Non-pigmented ciliary epithelial cell (primary cell): ENCODE measurements around the gene NAALADL1.
"Not testable (repeated sequence)": the region's sequence is repeated elsewhere in the genome, so short reads cannot be mapped to it uniquely, and the experiment has no call there.

Source experiments
- DNase-seq: peaks from one replicate; pipeline ENCODE4 v3.0.0-alpha.2; 2010; ENCODE audit warnings: low read depth

NAALADL1 gene

DNA sequence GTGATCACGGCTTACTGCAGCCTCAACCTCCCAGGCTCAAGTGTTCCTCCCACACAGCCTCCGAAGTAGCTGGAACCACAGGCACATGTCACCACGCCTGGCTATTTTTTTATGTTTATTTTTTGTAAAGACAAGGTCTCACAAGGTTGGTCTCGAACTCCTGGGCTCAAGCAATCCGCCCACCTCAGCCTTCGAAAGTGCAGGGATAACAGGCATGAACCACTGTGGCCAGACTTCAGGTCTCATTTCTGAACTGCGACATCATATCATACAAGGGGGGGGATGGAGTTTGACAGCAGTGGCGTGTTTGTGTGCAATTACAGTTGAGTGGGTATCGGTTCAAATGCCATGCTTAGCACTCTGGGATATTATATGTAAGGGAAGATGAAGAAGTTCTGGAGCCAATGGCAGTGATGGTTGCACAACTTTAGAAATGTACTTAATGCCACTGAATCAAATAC, 6.9 kb downstream of the NAALADL1 start:
- DNase-seq: no peak

DNA sequence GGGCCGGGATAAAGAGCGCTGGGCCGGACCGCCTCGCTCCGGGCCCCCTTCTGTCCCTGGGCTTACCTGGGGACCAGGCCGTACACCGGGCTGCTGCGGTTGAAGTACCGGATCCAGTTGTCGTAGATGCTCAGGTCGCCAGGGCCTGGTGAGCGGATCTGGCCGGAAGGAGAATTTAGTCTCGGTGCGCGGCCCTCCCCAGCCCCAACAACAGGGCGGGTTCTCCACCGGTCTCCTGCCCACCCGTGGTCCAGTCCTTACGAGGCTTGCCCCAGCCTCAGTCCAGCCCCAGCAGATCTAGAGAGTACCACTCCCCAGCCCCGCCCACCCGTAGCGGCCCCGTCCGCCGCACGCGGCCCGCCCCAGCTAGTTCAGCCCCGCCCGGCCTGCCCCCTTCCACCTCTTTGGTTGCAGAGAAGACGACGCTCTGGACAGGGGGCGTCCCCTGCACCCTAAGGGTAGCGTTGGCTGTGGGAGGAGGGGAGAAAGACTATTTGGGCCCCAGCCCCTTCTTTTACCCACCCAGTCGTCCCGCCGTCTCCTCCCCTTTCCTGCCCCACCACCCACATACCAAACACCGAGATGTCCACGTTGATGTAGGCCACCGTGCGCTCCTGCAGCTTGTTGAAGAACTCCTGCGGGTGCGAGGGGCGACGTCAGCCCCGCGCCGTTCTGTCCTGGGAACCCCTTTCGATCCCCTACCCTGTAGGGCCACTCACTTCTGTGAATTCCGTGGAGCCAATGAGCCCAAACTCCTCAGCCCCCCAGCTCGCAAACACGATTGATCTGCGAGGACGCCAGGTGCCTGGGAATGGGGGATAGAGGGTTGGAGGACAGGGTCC, 10.6 kb downstream of the NAALADL1 start:
- DNase-seq: no peak

DNA sequence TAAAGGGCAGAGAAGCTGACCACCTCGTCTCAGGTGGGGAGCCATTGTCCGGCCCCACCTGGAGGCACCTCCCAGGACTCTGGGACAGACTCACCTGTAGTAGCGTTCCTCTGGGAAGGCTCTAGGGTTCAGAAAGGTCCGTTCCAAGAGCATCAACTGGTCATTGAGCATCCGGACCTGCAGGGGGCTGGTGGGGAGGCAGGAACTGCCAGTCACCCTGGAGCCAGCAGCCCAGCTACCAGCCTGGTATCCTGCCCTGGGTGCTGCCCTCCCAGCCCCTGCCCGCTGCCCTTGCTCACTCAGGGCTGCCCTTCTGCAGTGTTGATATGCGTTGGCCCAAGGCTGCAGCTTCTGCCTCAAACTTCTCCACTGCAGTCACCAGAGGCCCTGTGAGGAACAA, 12.6 kb downstream of the NAALADL1 start:
- DNase-seq: no peak

DNA sequence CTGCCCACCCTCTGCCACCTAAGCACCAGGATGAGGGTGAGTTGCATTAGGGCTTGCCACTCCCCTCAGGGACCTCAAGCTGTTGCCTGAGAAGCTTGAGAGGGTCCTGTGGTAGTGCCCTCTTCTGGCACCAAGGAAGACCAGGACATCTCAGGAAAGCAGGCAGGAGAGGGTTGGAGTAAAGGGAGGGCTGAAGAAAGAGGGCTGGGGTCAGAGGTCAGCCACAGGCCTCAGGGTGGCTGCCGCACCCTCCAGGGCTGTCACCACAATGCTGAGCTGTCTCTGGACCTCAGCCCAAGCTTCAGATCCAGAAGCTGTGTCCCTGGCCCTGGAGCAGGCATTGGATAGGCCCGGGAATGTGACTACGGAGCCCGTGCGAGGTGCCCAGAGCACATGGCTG, 13.3 kb downstream of the NAALADL1 start:
- DNase-seq: no peak

DNA sequence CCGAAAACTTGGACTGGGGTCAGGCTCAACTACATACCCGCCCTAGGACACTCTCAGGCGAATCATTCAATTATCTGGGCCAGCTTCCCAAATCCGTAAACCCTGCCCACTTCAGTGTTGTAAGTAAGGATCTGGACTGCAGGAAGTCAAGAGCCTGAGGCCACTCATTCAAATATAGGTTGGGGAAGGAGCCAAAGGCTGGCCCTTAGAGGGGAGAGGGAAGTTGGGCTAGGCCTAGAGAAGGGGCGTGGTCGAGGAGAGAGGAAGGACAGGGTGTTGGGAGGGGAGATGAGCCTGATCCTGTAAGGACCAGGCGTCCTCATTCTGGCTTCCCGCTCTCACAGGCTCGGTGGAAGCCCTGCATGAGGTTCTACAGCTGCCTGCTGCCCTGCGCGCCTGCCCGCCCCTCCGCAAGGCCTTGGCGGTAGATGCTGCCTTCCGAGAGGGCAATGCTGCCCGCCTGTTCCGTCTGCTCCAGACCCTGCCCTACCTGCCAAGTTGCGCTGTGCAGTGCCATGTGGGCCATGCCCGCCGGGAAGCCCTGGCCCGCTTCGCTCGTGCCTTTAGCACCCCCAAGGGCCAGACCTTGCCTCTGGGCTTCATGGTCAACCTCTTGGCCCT, 14.4 kb downstream of the NAALADL1 start:
- DNase-seq: no peak

DNA sequence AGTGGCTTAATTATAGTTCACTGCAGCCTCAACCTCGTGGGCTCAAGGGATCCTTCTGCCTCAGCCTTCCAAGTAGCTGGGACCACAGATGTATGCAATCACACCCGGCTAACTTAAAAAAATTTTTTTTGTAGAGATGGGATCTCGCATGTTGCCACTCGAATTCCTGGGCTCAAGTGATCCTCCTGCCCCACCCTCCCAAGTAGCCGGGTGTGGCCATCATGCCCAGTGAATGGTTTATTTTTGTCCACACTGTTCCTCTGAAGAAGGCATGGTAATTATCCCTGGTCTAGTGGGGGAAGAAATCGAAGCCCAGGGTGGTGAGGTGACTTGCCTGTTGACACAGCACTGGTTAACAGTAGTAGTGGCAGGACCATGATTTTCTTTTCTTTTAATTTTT, 15.5 kb downstream of the NAALADL1 start:
- no peak for DNase-seq

DNA sequence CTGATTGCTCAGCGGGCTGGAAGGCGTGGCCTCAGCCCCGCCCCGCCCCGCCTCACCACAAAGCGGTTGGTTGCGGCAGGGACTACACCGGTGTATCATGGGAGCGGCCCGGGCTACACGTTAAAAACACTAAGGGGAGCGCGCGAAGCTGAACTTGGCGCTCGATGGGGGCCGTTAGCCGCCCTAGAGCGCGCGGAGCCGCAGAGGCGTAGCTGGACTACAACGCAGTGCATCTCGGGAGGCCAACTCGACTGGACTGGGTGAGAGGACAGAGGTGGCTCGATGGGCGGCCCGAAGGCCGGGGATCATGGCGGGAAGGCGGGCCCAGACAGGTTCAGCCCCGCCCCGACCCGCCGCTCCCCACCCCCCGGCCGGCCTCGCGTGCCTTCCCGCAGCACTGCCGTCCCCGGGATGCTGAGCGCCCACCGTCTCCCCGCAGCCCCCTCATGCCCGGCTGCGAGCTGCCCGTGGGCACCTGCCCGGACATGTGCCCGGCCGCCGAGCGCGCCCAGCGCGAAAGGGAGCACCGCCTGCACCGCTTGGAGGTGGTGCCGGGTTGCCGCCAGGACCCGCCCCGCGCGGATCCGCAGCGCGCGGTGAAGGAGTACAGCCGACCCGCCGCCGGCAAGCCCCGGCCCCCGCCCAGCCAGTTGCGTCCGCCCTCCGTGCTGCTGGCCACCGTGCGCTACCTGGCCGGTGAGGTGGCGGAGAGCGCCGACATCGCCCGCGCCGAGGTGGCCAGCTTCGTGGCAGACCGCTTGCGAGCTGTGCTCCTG, 17.3 kb downstream of the NAALADL1 start, which contains the start of gene SAC3D1:
Gene SAC3D1 (plus strand): TSS at position 364 of the 776 bp plus-strand sequence. CDS start 83 bp downstream, at position 447.
- DNase-seq: peak; percentile 62

DNA sequence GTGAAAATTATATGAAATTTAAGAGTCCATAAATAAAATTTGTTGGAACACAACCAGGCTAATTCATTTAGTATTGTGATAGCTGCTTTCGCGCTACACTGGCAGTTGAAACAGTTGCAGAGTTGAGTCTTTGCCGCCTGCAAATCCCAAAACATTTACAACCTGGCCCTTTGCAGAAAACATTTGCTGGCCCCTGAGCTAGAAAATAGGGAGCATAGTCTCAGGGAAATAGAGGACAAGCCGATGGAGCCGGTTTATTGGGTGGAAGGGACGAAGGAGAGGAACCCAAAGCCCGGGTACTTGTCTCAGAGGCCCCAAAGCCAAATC, 17.9 kb downstream of the NAALADL1 start:
- no peak for DNase-seq

DNA sequence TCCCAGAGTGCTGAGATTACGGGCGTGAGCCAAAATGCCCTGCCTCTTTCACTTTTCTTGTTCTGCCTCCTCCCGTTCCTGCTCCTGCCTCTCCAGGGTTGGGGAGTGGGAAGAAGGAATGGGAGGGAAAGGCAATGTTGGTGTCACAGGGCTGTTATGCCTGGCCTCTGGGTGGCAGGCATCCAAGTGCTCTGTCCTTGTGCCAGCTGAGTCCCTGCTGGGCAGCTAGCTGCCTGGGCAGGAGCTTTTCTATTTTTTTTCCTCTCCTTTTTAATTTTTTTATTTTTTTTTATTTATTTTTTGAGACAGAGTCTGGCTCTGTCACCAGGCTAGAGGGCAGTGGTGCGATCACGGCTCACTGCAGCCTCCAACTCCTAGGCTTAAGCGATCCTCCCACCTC, 21.4 kb downstream of the NAALADL1 start:
- no peak for DNase-seq

DNA sequence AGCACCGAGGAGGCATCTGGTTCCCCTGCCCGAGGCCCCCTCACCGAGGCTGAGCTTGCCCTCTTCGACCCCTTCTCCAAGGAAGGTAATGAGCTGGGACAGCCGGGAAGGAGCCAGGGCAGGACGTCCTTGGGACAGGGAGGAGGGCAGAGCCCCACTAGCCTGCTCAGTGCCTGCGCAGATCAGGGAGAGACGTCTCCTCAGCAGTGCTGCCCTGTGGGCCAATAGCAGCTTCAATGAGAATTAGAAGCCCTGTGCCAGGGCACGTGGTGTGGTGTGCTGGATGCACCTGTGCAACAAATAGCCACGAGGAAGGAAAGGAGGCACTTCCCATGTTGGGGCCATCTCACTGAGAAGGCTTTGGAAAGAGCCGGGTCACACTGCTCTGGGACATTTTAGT, 22.8 kb downstream of the NAALADL1 start:
- no peak for DNase-seq

DNA sequence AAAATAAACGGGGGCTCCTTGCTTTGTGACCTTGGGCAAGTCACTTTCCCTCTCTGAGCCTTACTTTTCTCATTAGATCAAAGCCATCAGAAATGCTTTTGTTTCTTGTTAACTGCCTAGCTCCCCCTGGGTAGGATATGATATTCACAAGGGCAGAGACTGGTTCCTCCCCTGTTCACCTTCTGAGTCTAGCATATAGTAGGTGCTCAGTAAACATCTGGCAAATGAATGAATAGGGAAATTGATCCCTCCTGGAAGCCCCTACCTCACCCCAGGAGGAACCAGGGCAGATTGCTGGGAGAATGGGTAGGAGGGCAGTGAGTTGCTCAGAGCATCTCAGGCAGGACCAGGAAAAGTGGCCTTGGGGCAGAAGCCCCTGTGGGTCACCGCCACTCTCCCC, 23.9 kb downstream of the NAALADL1 start:
- no peak for DNase-seq

DNA sequence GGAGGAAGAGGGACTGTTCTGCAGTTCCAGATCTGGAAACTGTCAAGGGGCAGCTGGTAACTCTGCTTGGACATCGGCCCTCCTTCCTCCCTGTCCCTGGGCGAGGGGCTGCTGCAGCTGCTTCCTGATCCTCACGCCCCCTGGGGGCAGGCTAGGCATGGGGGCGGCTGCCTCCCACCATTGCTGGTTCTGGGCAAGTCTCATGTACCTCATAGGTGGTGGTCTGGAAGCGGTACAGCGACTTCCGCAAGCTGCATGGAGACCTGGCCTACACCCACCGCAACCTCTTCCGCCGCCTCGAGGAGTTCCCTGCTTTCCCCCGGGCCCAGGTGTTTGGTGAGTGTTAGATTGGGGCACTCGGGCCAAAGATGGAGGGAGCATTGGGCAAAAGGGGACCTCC, 26.1 kb downstream of the NAALADL1 start:
- no peak for DNase-seq

DNA sequence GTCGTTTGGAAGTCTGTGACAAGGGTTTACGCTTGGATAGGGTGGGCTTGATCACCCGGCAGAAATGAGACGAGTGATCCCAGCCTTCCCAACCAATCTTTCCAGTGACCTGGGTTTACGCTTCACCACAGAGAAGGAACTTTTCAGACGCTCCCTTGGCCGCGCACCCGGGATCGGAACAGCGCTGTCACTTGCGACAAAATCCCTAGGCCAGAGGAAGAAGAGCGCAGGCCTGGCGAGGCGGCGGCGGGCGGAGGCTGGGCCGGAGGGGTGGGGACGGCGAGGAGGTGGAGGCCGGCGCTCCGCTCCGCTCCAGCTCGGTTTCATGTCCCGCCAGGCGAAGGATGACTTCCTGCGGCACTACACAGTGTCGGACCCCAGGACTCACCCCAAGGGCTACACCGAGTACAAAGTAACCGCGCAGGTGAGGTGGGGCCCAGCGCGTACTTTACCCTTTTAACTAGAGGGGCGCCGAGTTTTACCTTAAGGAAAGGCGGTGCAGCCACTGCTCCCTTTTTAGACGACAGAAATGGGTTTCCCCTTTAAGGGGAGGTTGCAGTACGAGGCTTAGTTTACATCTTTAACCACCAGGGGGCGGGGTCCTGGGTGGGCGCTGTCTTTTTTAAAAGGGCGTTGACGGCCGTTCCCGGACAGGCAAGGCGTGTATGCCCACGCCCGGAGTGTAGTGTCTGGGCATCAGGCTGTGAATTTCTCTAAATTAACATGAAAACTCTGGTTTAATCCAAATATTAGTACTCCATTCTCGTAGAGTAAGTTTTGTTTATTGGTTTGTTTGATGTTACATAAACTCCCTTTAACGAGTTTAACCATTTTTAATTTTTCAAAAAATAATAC, 30.9 kb downstream of the NAALADL1 start, which contains the start of gene SNX15:
Gene SNX15 (plus strand): TSS at position 227 of the 855 bp plus-strand sequence. CDS start 99 bp downstream, at position 326.
- DNase-seq: peak; percentile 76

DNA sequence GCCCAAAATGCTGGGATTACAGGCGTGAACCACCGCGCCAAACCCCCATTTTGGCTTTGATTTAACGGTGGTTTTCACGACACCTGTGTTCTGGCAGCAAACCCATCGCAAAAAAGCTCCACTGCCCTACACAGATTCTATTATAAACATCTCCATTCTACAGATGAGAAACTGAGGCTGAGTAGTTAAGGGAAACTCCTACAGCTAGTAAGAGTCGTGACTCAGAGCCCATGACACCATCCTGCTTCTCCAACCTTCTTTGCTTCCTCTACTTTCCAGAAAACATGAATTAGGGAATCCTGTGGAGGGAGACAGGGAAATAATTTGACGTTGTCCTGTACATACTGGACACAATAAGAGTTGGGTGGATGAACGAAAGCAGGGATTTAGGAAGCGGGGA, 31.5 kb downstream of the NAALADL1 start:
- DNase-seq: no peak

DNA sequence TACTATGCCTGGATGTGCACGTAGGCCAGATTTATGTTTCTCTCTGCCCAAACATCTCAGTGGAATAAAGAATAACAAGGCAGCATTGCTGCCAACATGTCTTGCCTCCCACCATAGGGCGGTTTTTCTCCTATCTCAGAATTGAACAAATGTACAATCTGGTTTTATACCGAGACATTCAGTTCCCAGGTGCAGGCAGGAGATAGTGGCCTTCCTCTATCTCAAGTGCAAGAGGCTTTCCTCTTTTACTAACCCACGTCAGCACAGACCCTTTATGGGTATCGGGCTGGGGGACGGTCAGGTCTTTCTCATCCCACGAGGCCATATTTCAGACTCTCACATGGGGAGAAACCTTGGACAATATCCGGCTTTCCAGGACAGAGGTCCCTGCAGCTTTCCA, 34.9 kb downstream of the NAALADL1 start:
- not testable (repeated sequence) for DNase-seq

DNA sequence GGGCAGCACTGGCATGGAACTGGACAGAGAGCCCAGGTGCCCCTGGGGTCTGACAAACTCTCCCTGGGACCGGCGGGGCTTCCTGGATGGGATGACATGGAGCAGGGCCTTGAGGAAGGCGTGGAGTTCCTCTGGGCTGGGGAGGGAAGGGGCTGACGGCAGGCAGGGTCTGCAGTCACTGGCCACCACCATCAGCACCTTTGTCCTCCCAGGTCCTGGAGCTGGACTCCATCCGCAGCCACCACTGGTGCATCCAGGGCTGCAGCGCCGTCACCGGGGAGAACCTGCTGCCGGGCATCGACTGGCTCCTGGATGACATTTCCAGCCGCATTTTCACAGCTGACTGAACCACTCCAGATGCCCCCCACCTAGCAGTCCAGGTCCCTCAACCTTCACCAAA, 36.8 kb downstream of the NAALADL1 start:
- DNase-seq: no peak

DNA sequence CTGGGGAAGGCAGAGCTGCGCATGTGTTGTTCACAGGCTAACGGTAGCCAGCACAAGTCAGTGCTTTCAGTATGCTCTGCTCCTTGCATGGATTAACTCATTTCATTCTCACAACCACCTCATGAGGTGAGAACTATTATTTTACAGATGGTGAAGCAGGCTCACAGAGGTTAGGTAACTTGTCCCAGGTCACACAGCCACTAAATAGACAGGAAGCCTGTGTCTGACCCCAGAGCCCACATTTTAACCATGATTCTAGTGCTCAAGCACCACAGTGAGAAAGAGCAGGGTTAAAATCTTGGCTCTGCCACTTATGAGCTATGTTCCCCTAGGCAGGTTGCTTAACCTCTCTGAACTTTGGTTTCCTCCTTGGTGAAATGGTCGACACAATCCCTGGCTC, 37.4 kb downstream of the NAALADL1 start:
- DNase-seq: no peak

DNA sequence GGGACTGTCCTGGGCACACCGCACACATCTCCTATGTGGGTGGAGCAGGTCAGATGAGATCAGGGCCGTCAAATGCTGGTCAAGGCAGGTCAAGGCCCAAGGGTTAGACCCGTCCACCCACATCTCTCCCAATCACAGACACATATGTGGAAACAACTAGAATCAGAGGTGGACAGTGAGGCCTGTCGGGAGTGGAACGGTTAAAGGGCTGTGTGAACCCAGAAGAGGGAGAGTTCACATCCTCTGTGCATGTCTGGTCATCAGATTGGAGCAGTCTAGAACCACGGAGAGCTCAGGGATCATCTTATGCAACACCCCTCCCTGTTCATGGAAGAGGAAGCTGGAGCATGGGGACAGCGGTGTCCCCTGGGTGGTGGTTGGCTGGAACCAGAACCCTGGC, 38.5 kb downstream of the NAALADL1 start:
- DNase-seq: no peak

DNA sequence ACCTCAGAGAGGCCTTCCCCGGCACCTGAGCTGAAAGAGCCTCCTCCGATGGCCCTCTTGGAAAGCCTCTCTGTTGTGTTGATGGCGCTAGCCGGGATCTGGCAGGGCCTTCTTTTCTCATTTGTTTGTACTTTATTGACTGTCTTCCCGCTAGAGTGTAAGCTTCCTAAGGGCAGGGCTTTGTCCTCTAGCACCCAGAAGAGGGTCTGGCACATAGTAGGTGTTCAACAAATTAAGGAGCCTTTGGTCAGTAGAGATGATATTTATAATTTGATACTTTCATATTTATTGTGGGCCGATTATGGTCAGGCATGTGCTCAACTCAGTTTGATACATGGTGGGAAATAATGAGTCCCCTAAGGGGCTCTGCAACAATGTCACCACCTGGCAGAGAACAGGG, 40.4 kb downstream of the NAALADL1 start:
- no peak for DNase-seq

DNA sequence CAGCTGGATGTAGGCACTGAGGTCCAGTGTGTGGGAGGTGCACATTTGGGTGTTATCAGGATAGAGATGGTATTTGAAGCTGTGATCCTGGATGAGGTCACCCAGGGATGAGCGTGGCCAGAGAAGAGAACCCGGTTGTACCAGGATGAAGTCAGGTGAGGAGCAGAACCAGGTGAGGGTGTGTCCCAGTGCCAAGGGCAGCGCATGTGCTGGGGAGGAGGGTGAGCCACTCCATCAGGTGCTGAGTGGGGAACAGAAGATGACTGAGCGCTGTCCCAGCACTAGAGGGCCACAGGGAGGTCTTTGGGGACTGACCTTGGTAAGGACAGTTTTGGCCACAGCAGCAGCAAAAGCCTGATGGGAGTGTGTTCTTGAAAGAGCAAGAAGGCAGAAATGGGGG, 41.6 kb downstream of the NAALADL1 start:
- no peak for DNase-seq

DNA sequence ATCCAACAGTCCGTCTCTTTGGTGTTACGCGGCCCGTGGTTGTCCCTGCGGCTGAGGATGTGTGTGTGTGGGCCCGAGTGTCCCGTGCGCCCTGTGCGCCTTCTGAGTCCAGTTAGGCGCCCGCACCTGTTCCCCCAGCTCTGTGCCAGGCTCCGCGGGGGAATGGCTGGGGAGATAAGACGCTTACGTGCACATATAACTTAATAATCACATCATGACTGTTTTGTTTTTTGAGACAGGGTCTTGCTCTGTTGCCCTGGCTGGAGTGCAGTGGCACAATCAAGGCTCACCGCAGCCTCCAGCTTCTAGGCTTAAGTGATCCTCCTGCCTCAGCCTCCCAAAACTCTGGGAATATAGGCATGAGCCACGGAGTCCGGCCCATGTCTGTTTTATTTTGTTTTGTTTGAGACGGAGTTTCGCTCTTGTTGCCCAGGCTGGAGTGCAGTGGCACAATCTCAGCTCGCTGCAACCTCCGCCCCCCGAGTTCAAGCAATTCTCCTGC, 43.6 kb downstream of the NAALADL1 start:
- DNase-seq: no peak
